Measurements from ENCODE around the gene OSBPL8.

DNA sequence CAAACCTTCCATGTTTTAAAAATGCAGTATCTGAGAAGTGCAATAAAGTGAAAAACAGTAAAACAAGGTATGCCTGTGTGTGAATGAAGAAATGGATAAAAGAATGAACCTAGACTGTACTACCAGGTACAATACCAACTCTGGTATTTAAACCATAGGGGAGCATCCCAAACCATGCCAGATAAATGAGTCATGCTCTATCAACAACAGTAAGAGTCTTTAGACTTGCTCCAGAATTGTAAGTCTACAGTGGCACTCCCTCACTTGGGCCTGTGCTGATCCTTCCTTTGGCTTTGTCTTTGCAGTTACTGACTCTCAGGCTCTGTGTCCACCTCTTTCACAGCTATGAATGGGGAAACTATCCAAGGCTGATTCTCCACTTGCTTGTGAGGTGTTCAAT lies 249.5 kb downstream of the OSBPL8 start:
- TF ChIP-seq EZH2 (IDR thresholded peaks at IDR 0.05; ENCODE audit: low read length, missing control alignments), result no peak
- TF ChIP-seq, protein P1, sequence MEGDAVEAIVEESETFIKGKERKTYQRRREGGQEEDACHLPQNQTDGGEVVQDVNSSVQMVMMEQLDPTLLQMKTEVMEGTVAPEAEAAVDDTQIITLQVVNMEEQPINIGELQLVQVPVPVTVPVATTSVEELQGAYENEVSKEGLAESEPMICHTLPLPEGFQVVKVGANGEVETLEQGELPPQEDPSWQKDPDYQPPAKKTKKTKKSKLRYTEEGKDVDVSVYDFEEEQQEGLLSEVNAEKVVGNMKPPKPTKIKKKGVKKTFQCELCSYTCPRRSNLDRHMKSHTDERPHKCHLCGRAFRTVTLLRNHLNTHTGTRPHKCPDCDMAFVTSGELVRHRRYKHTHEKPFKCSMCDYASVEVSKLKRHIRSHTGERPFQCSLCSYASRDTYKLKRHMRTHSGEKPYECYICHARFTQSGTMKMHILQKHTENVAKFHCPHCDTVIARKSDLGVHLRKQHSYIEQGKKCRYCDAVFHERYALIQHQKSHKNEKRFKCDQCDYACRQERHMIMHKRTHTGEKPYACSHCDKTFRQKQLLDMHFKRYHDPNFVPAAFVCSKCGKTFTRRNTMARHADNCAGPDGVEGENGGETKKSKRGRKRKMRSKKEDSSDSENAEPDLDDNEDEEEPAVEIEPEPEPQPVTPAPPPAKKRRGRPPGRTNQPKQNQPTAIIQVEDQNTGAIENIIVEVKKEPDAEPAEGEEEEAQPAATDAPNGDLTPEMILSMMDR (conservative IDR thresholded peaks at IDR 0.05 in 1 of 2, IDR thresholded peaks at IDR 0.05 in 1 of 2; ENCODE audit: low read depth in 1 of 2, low read length in 2 of 2), result no peak
